Measurements from ENCODE around the gene ZNF490. TPM values are rescaled to one million over a fixed set of nuclear protein-coding genes. Genes with fewer than 3 reads are reported as not detected.

The ZNF490 gene
- total RNA-seq, 1 experiment from 2014 or later = 8.0 TPM

Other genes starting within 250 kb of the ZNF490 start
- gene ZNF442, start 245.1 kb downstream of the ZNF490 start, total RNA-seq (2014; rRNA removed; shearing (Covaris generic)) = 4.7 and 5.4 TPM in 2 replicates
- gene ZNF799, start 209.5 kb downstream of the ZNF490 start, total RNA-seq (2014; rRNA removed; shearing (Covaris generic)) = 7.5 and 8.0 TPM in 2 replicates
- gene ZNF443, start 169.8 kb downstream of the ZNF490 start, total RNA-seq (2014; rRNA removed; shearing (Covaris generic)) = 10.8 and 12.0 TPM in 2 replicates
- 10.6 and 13.3 TPM in 2 replicates for gene ZNF709, start 126.0 kb downstream of the ZNF490 start, total RNA-seq (2014; rRNA removed; shearing (Covaris generic))
- 9.3 and 10.8 TPM in 2 replicates for gene ZNF564, start 59.3 kb downstream of the ZNF490 start, total RNA-seq (2014; rRNA removed; shearing (Covaris generic))
- 25.0 and 25.7 TPM in 2 replicates for gene ZNF791, start 107 bp upstream of the ZNF490 start, total RNA-seq (2014; rRNA removed; shearing (Covaris generic))
- 31.4 and 34.6 TPM in 2 replicates for gene MAN2B1, start 55.9 kb upstream of the ZNF490 start, total RNA-seq (2014; rRNA removed; shearing (Covaris generic))
- gene WDR83, start 56.0 kb upstream of the ZNF490 start, total RNA-seq (2014; rRNA removed; shearing (Covaris generic)) = 11.4 and 11.9 TPM in 2 replicates
- 116 and 128 TPM in 2 replicates for gene DHPS, start 71.1 kb upstream of the ZNF490 start, total RNA-seq (2014; rRNA removed; shearing (Covaris generic))
- 1.8 TPM in 1 of 2 replicates, not detected in the other for gene GNG14, start 77.2 kb upstream of the ZNF490 start, total RNA-seq (2014; rRNA removed; shearing (Covaris generic))
- 7.8 and 8.3 TPM in 2 replicates for gene FBXW9, start 85.8 kb upstream of the ZNF490 start, total RNA-seq (2014; rRNA removed; shearing (Covaris generic))
- 72.4 and 80.9 TPM in 2 replicates for gene TNPO2, start 113.1 kb upstream of the ZNF490 start, total RNA-seq (2014; rRNA removed; shearing (Covaris generic))
- gene TRIR, start 123.9 kb upstream of the ZNF490 start, total RNA-seq (2014; rRNA removed; shearing (Covaris generic)) = 431 and 462 TPM in 2 replicates
- 79.5 and 87.1 TPM in 2 replicates for gene GET3, start 126.7 kb upstream of the ZNF490 start, total RNA-seq (2014; rRNA removed; shearing (Covaris generic))
- gene BEST2, start 141.0 kb upstream of the ZNF490 start, total RNA-seq (2014; rRNA removed; shearing (Covaris generic)) = 0.04 and 0.10 TPM in 2 replicates
- 14.1 and 19.0 TPM in 2 replicates for gene HOOK2, start 164.7 kb upstream of the ZNF490 start, total RNA-seq (2014; rRNA removed; shearing (Covaris generic))
- gene JUNB, start 180.7 kb upstream of the ZNF490 start, total RNA-seq (2014; rRNA removed; shearing (Covaris generic)) = 34.8 and 39.7 TPM in 2 replicates
- gene PRDX2, start 191.0 kb upstream of the ZNF490 start, total RNA-seq (2014; rRNA removed; shearing (Covaris generic)) = 55.9 and 64.6 TPM in 2 replicates
- not detected in 2 replicates for gene THSD8, start 191.3 kb upstream of the ZNF490 start, total RNA-seq (2014; rRNA removed; shearing (Covaris generic))
- gene RNASEH2A, start 195.8 kb upstream of the ZNF490 start, total RNA-seq (2014; rRNA removed; shearing (Covaris generic)) = 92.4 and 99.0 TPM in 2 replicates
- gene RTBDN, start 223.8 kb upstream of the ZNF490 start, total RNA-seq (2014; rRNA removed; shearing (Covaris generic)) = 0.45 TPM in 1 of 2 replicates, not detected in the other
- gene MAST1, start 227.7 kb upstream of the ZNF490 start, total RNA-seq (2014; rRNA removed; shearing (Covaris generic)) = 4.3 and 5.6 TPM in 2 replicates

Measured in SJCRH30 (cell line).